Measurements from ENCODE around the gene WDCP. TPM values are rescaled to one million over a fixed set of nuclear protein-coding genes. Genes with fewer than 3 reads are reported as not detected.
"Not testable (repeated sequence)": the region's sequence is repeated elsewhere in the genome, so short reads cannot be mapped to it uniquely, and the experiment has no call there.

The WDCP gene
- total RNA-seq, 1 experiment from 2014 or later: 7.1 TPM

DNA sequence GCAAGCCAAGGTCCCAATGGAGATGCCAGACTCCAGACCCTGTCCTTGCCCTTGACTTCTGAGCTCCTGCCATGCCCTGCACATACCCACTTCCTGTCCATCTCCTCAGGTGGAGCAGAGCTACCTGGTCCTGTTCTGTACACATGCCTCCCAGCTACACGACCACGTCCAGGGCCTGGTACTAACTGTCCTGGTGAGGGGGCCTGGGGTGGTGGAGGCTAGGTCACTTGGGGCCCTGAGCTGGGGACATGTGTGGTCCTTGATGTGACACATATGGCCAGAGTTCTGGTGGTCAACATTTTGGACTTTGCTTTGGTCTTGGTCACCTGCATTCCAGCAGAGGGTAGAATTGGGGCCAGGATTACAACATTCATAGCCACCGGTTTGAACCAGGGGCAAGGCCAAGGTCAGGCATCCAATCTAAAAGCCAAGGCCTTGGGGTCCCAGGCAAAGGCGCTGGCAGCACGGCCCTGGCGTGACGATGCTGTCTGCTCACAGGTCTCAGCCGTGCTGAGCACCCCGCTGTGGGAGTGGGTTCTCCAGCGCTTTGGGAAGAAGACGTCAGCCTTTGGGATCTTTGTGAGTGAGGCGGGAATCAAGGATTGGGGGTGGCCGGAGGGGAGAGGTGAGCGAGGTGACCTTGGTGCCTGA, 24.7 kb downstream of the WDCP start:
- DNase-seq (ENCODE audit: low spot score): no peak

GRCh38 chr2:24021122-24021998, 25.8 kb downstream of the WDCP start:
- DNase-seq (ENCODE audit: low spot score): no peak

DNA sequence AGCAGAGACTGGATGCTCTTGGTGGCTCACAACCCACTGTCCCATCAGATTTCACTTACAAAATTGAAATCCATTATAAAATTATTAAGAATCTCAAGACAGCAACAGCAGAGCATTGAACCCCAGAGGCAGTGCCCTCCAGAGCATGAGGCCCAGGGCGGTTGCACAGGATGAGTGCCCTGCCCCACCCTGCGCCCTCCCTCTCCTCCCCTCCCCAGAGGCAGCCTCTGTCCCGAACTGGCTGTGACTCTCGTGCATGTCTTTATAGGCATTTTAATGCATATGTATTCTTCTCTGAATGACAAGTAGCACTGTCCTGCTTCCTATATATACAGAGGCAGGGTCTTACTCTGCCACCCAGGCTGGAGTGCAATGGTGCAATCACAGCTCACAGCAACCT, 26.9 kb downstream of the WDCP start:
- no peak for DNase-seq (ENCODE audit: low spot score)

GRCh38 chr2:24019729-24020128, 27.5 kb downstream of the WDCP start:
- no peak for DNase-seq (ENCODE audit: low spot score)

GRCh38 chr2:24018241-24018640, 28.9 kb downstream of the WDCP start:
- no peak for DNase-seq (ENCODE audit: low spot score)

- DNase-seq (ENCODE audit: low spot score): no peak
Observed at GRCh38 chr2:24017711-24018110, 29.5 kb downstream of the WDCP start.

- no peak for DNase-seq (ENCODE audit: low spot score)
Observed at GRCh38 chr2:24016853-24017703, 30.1 kb downstream of the WDCP start.

GRCh38 chr2:24016376-24016761, 30.8 kb downstream of the WDCP start:
- no peak for DNase-seq (ENCODE audit: low spot score)

DNA sequence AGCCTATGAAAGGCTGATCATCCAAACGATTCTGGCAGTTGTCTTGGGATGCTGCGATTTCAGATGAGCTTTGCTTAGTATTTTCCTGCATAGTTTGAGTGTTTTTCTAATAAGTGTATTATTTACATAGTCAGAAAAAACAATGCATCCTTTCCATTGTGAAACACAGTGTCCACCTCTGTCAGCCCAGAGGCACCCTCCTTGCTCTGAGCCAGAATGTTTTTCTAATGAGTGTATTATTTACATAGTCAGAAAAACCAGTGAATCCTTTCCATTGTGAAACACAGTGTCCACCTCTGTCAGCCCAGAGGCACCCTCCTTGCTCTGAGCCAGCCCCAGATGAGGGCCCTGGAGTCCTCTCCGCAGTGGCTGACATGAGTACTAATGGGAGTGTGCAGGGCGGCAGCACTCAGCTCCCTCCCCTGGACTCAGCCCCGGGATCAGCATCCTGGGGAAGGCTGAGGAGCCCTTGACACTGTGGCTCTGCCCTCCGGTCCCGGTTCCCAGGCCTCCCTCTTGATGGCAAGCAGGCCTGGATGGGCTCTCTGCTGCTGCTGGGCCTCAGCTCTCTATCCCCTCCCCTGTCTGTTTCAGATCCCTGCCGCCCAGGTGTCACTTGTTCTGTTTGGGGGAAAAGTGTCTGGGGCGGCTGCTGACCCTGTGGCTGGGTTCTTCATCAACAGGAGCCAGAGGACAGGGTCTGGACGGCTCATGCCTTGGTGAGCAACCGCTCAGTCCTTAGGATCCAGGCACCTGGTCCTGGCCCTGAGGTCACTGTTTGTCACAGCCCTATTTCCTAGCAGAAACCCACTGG, 31.4 kb downstream of the WDCP start:
- DNase-seq (ENCODE audit: low spot score): peak; percentile 13

DNA sequence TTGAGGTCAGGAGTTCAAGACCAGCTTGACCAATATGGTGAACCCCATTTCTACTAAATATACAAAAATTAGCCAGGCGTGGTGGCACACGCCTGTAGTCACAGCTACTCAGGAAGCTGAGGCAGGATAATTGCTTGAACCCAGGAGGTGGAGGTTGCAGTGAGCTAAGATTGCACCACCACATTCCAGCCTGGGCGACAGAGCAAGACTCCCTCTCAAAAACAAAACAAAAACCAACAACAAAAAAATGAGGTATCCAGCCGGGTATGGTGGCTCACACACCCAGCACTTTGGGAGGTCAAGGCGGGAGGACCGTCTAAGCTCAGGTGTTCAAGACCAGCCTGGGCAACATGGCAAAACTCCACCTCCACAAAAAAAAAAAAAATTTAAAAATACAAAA, 32.3 kb downstream of the WDCP start:
- not testable (repeated sequence) for DNase-seq (ENCODE audit: low spot score)

- DNase-seq (ENCODE audit: low spot score): no peak
Observed at GRCh38 chr2:24012521-24013188, 34.5 kb downstream of the WDCP start.

- no peak for DNase-seq (ENCODE audit: low spot score)
Observed at GRCh38 chr2:24011250-24012104, 35.7 kb downstream of the WDCP start.

GRCh38 chr2:24010477-24011249, 36.5 kb downstream of the WDCP start:
- DNase-seq (ENCODE audit: low spot score): no peak

- DNase-seq (ENCODE audit: low spot score): no peak
Observed at GRCh38 chr2:24009680-24010476, 37.3 kb downstream of the WDCP start, which contains the start of gene MFSD2B. TSS of gene MFSD2B (plus strand) at chr2:24010085. CDS start at chr2:24010097, 12 bp downstream.

GRCh38 chr2:24009367-24009679, 37.9 kb downstream of the WDCP start:
- no peak for DNase-seq (ENCODE audit: low spot score)

DNA sequence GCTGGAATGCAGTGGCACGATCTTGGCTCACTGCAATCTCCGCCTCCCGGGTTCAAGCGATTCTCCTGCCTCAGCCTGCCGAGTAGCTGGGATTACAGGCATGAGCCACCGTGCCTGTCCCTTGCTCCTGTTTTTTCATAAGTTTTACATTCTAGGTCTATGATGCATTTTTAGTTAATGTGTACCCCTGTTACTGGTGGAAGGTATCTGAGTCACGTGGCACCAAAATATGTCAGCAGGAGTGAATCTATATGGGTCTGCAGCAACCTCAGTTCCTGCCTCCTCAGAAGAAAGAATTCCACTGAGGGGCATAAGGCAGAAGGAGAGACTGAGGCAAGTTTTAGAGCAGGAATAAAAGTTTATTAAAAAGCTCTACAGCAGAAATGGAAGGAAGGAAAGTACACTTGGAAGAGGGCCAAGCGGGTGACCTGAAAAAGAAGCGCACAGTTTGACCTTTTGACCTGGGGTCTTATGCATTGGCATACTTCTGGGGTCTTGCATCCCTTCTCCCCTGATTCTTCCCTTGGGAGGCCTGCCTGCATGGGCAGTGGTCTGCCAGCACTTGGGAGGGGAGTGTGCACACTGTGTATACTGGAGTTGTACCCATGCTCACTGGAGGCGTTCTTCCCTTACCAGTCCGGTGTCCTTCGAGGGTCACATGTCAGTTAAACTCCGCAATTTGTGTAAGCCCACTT, 38.4 kb downstream of the WDCP start:
- no peak for DNase-seq (ENCODE audit: low spot score)

GRCh38 chr2:24007693-24008092, 39.5 kb downstream of the WDCP start:
- no peak for DNase-seq (ENCODE audit: low spot score)

- no peak for DNase-seq (ENCODE audit: low spot score)
Observed at GRCh38 chr2:23994567-23994966, 52.6 kb downstream of the WDCP start.
